ENCODE measurements around the gene LAX1. TPM values are rescaled to one million over a fixed set of nuclear protein-coding genes. Genes with fewer than 3 reads are reported as not detected.

LAX1 gene
- total and polyA plus RNA-seq, 10 of the 15 experiments (the other 5 are each of a cell fraction or from before 2014, with no cell fraction given), result 2.1 to 15.0 (median 9.0) TPM

DNA sequence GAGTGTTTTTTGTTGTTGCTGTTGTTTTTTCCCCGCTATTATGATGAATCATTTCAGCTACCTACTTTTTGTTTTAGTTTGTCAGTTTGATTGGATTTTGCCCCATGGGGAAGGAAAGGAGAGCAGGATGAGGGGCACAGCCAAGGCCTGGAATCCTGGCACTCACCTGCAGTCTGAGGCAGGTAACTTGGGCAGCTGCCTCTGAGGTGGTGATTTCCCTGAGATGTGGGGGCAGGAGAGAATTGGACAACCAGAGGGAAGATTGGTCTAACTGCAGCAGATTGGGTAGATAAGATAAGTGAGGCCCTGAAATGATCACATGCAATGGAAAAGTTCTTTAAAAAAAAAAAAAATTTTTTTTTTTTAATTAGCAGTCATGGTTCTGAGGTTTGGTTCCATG, 1.5 kb upstream of the LAX1 start:
- H3K9ac ChIP-seq (ENCODE audit: control insufficient read depth, insufficient read depth, low read length), result no peak overlapping the region
- intact Hi-C loops (cut with micrococcal nuclease; ENCODE audit: unreplicated experiment) (no loop called here), in situ Hi-C loops (cut with MboI) (no loop called here)
- no TSS peak for BruUV-seq (replicated peaks)
- TF ChIP-seq, protein P1, sequence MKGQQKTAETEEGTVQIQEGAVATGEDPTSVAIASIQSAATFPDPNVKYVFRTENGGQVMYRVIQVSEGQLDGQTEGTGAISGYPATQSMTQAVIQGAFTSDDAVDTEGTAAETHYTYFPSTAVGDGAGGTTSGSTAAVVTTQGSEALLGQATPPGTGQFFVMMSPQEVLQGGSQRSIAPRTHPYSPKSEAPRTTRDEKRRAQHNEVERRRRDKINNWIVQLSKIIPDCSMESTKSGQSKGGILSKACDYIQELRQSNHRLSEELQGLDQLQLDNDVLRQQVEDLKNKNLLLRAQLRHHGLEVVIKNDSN (IDR thresholded peaks at IDR 0.05; ENCODE audit: borderline replicate concordance, extremely low read length, insufficient read depth, low read depth, low read length), result no peak
- no peak for TF ChIP-seq ZNF622 (IDR thresholded peaks at IDR 0.05)
- no peak for TF ChIP-seq SREBF2 (IDR thresholded peaks at IDR 0.05; ENCODE audit: low read length)
- TF ChIP-seq SPI1 (IDR thresholded peaks at IDR 0.05; ENCODE audit: borderline replicate concordance, insufficient read depth, low read depth, low read length), result no peak
- TF ChIP-seq DPF2 (IDR thresholded peaks at IDR 0.05), result no peak
- TF ChIP-seq, protein P2, sequence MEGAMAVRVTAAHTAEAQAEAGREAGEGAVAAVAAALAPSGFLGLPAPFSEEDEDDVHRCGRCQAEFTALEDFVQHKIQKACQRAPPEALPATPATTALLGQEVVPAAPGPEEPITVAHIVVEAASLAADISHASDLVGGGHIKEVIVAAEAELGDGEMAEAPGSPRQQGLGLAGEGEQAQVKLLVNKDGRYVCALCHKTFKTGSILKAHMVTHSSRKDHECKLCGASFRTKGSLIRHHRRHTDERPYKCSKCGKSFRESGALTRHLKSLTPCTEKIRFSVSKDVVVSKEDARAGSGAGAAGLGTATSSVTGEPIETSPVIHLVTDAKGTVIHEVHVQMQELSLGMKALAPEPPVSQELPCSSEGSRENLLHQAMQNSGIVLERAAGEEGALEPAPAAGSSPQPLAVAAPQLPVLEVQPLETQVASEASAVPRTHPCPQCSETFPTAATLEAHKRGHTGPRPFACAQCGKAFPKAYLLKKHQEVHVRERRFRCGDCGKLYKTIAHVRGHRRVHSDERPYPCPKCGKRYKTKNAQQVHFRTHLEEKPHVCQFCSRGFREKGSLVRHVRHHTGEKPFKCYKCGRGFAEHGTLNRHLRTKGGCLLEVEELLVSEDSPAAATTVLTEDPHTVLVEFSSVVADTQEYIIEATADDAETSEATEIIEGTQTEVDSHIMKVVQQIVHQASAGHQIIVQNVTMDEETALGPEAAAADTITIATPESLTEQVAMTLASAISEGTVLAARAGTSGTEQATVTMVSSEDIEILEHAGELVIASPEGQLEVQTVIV (IDR thresholded peaks at IDR 0.05; ENCODE audit: borderline replicate concordance, partially characterized antibody), result no peak
- no peak for TF ChIP-seq GATAD2B (conservative IDR thresholded peaks at IDR 0.05; ENCODE audit: low read depth)
- TF ChIP-seq NFXL1 (IDR thresholded peaks at IDR 0.05; ENCODE audit: borderline replicate concordance), result no peak
- TF ChIP-seq FOXM1 (IDR thresholded peaks at IDR 0.05; ENCODE audit: low read depth, low read length), result no peak
- TF ChIP-seq RBBP5 (conservative IDR thresholded peaks at IDR 0.05), result no peak
- TF ChIP-seq POLR2AphosphoS5 (IDR thresholded peaks at IDR 0.05; ENCODE audit: low read length), result no peak
- TF ChIP-seq SRF (IDR thresholded peaks at IDR 0.05; ENCODE audit: low read depth in 2 of 2, low read length in 2 of 2), result no peak
- TF ChIP-seq, protein P3, sequence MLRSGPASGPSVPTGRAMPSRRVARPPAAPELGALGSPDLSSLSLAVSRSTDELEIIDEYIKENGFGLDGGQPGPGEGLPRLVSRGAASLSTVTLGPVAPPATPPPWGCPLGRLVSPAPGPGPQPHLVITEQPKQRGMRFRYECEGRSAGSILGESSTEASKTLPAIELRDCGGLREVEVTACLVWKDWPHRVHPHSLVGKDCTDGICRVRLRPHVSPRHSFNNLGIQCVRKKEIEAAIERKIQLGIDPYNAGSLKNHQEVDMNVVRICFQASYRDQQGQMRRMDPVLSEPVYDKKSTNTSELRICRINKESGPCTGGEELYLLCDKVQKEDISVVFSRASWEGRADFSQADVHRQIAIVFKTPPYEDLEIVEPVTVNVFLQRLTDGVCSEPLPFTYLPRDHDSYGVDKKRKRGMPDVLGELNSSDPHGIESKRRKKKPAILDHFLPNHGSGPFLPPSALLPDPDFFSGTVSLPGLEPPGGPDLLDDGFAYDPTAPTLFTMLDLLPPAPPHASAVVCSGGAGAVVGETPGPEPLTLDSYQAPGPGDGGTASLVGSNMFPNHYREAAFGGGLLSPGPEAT (IDR thresholded peaks at IDR 0.05; ENCODE audit: low read depth), result no peak
- TF ChIP-seq LARP7 (IDR thresholded peaks at IDR 0.05), result no peak
- TF ChIP-seq MYB (IDR thresholded peaks at IDR 0.05; ENCODE audit: borderline replicate concordance, low read depth, low read length), result no peak
- no peak for TF ChIP-seq CREM (IDR thresholded peaks at IDR 0.05; ENCODE audit: low read depth)
- no peak for TF ChIP-seq CHD2 (IDR thresholded peaks at IDR 0.05; ENCODE audit: borderline replicate concordance, low read depth, low read length)
- TF ChIP-seq ZBED1 (IDR thresholded peaks at IDR 0.05; ENCODE audit: borderline replicate concordance), result no peak
- ChIA-PET SMC1A (ENCODE audit: uncharacterized antibody, unreplicated experiment) (interaction anchor here (1.0 to 1.9 kb wide), 2 partner anchors 51 to 55 kb away, joined by 4 to 5 read pairs; no protein-coding TSS in a partner anchor), RAD21 (ENCODE audit: unreplicated experiment) (no interaction called here), CTCF (interaction anchor here (1.2 kb wide), 1 partner anchor 12 kb away, joined by 3 read pairs; no protein-coding TSS in a partner anchor), POLR2A (no interaction called here)
- H3K4me1 ChIP-seq (ENCODE audit: control insufficient read depth, insufficient read depth, low read length), result peaks cover 14% of the 10 kb centered on the region
- 90% methylated on average over 1 of the region's 1 CpG for WGBS (ENCODE audit: insufficient coverage, insufficient replicate concordance, low lambda C conversion rate, missing lambda C conversion rate)
- ATAC-seq (no peak), FAIRE-seq (no peak), DNase-seq (ENCODE audit: low read depth, low spot score) (no peak)
- H3K27me3 ChIP-seq (replicated peaks in 1 of 2; ENCODE audit: control insufficient read depth in 2 of 2, insufficient read depth in 2 of 2, low read length in 1 of 2), result no peaks in the 10 kb centered on the region
- H3K4me3 ChIP-seq, result no peak overlapping the region
- H3K79me2 ChIP-seq (ENCODE audit: control insufficient read depth, insufficient read depth, low read length), result peaks cover 15% of the 10 kb centered on the region
- no peak overlapping the region for H3K4me2 ChIP-seq (ENCODE audit: control insufficient read depth, insufficient read depth)
- H3K9me3 ChIP-seq (replicated peaks; ENCODE audit: control insufficient read depth, insufficient read depth, low read length), result no peaks in the 10 kb centered on the region
- H3K27ac ChIP-seq (ENCODE audit: control insufficient read depth, insufficient read depth), result no peak overlapping the region
- H4K20me1 ChIP-seq (ENCODE audit: control insufficient read depth, insufficient read depth), result no peaks in the 10 kb centered on the region
- no peak overlapping the region for H2AFZ ChIP-seq (ENCODE audit: control insufficient read depth, low read depth, low read length)
- 0 out of 4 replicates have a peak, but pooled peaks cover 0 to 2% of the 10 kb centered on the region in 2 experiments for H3K36me3 ChIP-seq (ENCODE audit: control insufficient read depth in 2 of 2, insufficient read depth in 2 of 2, low read length in 1 of 2)

Measured in GM12878 (cell line).